ENCODE results near the gene PDE5A.
"Not testable (repeated sequence)": the region's sequence is repeated elsewhere in the genome, so short reads cannot be mapped to it uniquely, and the experiment has no call there.

The PDE5A gene

GRCh38 chr4:119470737-119471063 is 157.9 kb downstream of the PDE5A start:
- DNase-seq (ENCODE audit: low read depth, low spot score), result not testable (repeated sequence)

- not testable (repeated sequence) for DNase-seq (ENCODE audit: low read depth, low spot score)
Measured at GRCh38 chr4:119470021-119470736, 158.4 kb downstream of the PDE5A start.

- DNase-seq (ENCODE audit: low read depth, low spot score), result not testable (repeated sequence)
Measured at GRCh38 chr4:119469039-119469438, 159.6 kb downstream of the PDE5A start.

- DNase-seq (ENCODE audit: low read depth, low spot score), result peak; percentile 10
Measured at GRCh38 chr4:119462733-119463132, 165.9 kb downstream of the PDE5A start.

- DNase-seq (ENCODE audit: low read depth, low spot score), result not testable (repeated sequence)
Measured at GRCh38 chr4:119455734-119456133, 172.9 kb downstream of the PDE5A start.

GRCh38 chr4:119454491-119455270 is 173.9 kb downstream of the PDE5A start:
- DNase-seq (ENCODE audit: low read depth, low spot score), result peak; percentile 91

- DNase-seq (ENCODE audit: low read depth, low spot score), result not testable (repeated sequence)
Measured at GRCh38 chr4:119454151-119454490, 174.5 kb downstream of the PDE5A start.

GRCh38 chr4:119453286-119453685 is 175.3 kb downstream of the PDE5A start:
- DNase-seq (ENCODE audit: low read depth, low spot score), result not testable (repeated sequence)

GRCh38 chr4:119449851-119450250 is 178.8 kb downstream of the PDE5A start:
- DNase-seq (ENCODE audit: low read depth, low spot score), result not testable (repeated sequence)

All from activated CD4-positive, CD25-positive, alpha-beta regulatory T cell treated with anti-CD3 and anti-CD28 coated beads, Interleukin-2, amount 50 U/mL, for 16 hours (primary cell).